Calu3 (cell line): ENCODE measurements around the gene CD200. TPM values are rescaled to one million over a fixed set of nuclear protein-coding genes. Genes with fewer than 3 reads are reported as not detected.
"Not testable (repeated sequence)": the region's sequence is repeated elsewhere in the genome, so short reads cannot be mapped to it uniquely, and the experiment has no call there.

Experiments
- BruUV-seq: library from RNA; stranded (reverse); fragments of 400-500 nt; replicated peaks from 2 replicates; lab custom pipeline; 2021; lab: Mats Ljungman, UMichigan
- CTCF ChIA-PET: fragments of 300-600 bp; sonication (Branson Sonifier 250); formaldehyde crosslinking; loops from one replicate; lab custom pipeline; 2022; ENCODE audit warnings: antibody characterized with exemption; lab: Charles Lee
- DNase-seq: peaks from one replicate; pipeline ENCODE4 v3.0.0; 2022
- H3K27ac Mint-ChIP-seq: one replicate; pipeline ENCODE4 v1.8.0; 2022; ENCODE audit warnings: mixed read lengths; ENCODE audit not compliant: unreplicated experiment
- H3K27me3 Mint-ChIP-seq: one replicate; pipeline ENCODE4 v1.8.0; 2022; ENCODE audit warnings: mixed read lengths; ENCODE audit not compliant: unreplicated experiment
- H3K36me3 Mint-ChIP-seq: one replicate; pipeline ENCODE4 v1.8.0; 2022; ENCODE audit warnings: mild to moderate bottlenecking, moderate library complexity, mixed read lengths; ENCODE audit not compliant: insufficient read depth, unreplicated experiment
- H3K4me1 Mint-ChIP-seq: one replicate; pipeline ENCODE4 v1.8.0; 2022; ENCODE audit warnings: mild to moderate bottlenecking, low read depth, mixed read lengths; ENCODE audit not compliant: unreplicated experiment
- H3K4me3 Mint-ChIP-seq: one replicate; pipeline ENCODE4 v1.8.0; 2022; ENCODE audit warnings: mild to moderate bottlenecking, low read depth, moderate library complexity, mixed read lengths; ENCODE audit not compliant: unreplicated experiment
- H3K9me3 Mint-ChIP-seq: one replicate; pipeline ENCODE4 v1.8.0; 2022; ENCODE audit warnings: low read depth, mixed read lengths; ENCODE audit not compliant: unreplicated experiment
- intact Hi-C: fragments of 100-400 bp; cut with micrococcal nuclease; formaldehyde crosslinking; loops from one replicate; pipeline ENCODE4 v1.10.0; 2022; ENCODE audit not compliant: unreplicated experiment
- total RNA-seq: library from RNA; stranded (reverse); gene quantifications from 2 replicates; pipeline ENCODE4 v1.2.3, GENCODE V29; 2022
- TF ChIP-seq, protein P1 (sequence below): fragments of 200-600 bp; IDR thresholded peaks from one replicate; pipeline ENCODE4 v1.8.0; 2022; ENCODE audit warnings: antibody characterized with exemption; ENCODE audit not compliant: unreplicated experiment

CD200 gene
- total RNA-seq, 1 experiment from 2014 or later, result not detected

DNA sequence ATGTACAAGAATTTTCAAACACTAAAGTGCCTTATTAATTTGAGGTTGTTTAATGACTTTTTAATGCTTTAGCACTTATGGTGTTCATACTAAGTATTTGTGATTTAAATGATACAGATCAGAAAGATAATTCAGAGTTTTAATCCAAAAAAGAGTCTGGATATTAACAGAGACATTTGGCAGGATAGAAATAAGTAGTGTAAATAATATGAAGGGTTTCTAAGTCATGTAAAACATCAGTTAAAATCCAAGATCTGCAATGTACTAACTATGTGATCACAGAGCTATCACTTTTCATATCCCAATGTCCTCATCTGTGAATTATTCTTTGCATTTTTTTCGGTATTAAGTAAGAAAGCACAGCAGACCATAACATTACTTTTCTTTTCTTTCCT is 62.9 kb downstream of the CD200 start:
- Mint-ChIP-seq H3K4me3 (no peak overlapping the region), H3K4me1 (peaks cover 34% of the 10 kb centered on the region), H3K27ac (no peak overlapping the region), H3K27me3 (no peaks in the 10 kb centered on the region), H3K36me3 (no peaks in the 10 kb centered on the region), H3K9me3 (no peaks in the 10 kb centered on the region)
- intact Hi-C loops, result no loop called here
- CTCF ChIA-PET, result no interaction called here
- TF ChIP-seq, protein P1, sequence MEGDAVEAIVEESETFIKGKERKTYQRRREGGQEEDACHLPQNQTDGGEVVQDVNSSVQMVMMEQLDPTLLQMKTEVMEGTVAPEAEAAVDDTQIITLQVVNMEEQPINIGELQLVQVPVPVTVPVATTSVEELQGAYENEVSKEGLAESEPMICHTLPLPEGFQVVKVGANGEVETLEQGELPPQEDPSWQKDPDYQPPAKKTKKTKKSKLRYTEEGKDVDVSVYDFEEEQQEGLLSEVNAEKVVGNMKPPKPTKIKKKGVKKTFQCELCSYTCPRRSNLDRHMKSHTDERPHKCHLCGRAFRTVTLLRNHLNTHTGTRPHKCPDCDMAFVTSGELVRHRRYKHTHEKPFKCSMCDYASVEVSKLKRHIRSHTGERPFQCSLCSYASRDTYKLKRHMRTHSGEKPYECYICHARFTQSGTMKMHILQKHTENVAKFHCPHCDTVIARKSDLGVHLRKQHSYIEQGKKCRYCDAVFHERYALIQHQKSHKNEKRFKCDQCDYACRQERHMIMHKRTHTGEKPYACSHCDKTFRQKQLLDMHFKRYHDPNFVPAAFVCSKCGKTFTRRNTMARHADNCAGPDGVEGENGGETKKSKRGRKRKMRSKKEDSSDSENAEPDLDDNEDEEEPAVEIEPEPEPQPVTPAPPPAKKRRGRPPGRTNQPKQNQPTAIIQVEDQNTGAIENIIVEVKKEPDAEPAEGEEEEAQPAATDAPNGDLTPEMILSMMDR, result no peak
- no TSS peak for BruUV-seq
- DNase-seq, result no peak

- TF ChIP-seq, protein P1, result no peak
- Mint-ChIP-seq H3K4me1 (peaks cover 20% of the 10 kb centered on the region), H3K9me3 (no peaks in the 10 kb centered on the region), H3K36me3 (no peaks in the 10 kb centered on the region), H3K27ac (no peak overlapping the region), H3K27me3 (no peaks in the 10 kb centered on the region), H3K4me3 (no peak overlapping the region)
- CTCF ChIA-PET, result no interaction called here
- DNase-seq, result no peak
- intact Hi-C loops, result no loop called here
- BruUV-seq, result no TSS peak
Observed at GRCh38 chr3:112397556-112397955, 64.6 kb downstream of the CD200 start.

- Mint-ChIP-seq H3K36me3 (no peaks in the 10 kb centered on the region), H3K27me3 (no peaks in the 10 kb centered on the region), H3K4me1 (peaks cover 16% of the 10 kb centered on the region), H3K9me3 (no peaks in the 10 kb centered on the region), H3K27ac (no peak overlapping the region), H3K4me3 (no peak overlapping the region)
- BruUV-seq, result no TSS peak
- CTCF ChIA-PET, result no interaction called here
- no peak for DNase-seq
- TF ChIP-seq, protein P1, result no peak
- intact Hi-C loops, result no loop called here
Observed at GRCh38 chr3:112399064-112399463, 66.1 kb downstream of the CD200 start.

DNA sequence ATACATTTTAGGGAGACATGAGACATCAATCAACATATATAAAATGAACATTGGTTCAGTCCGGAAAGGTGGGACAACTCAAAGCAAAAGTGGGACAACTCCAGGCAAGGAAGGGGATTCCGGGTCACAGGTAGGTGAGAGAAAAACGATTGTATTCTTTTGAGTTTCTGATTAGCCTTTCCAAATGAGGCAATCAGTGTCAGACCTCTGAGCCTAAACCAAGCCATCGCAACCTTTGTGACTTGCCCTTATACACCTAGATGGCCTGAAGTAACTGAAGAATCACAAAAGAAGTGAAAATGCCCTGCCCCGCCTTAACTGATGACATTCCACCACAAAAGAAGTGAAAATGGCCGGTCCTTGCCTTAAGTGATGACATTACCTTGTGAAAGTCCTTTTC is 66.6 kb downstream of the CD200 start:
- H3K27me3 Mint-ChIP-seq, H3K27ac Mint-ChIP-seq, H3K4me3 Mint-ChIP-seq, H3K36me3 Mint-ChIP-seq, BruUV-seq, CTCF ChIA-PET, intact Hi-C loops, H3K9me3 Mint-ChIP-seq, DNase-seq: not testable (repeated sequence)
- peaks cover 11% of the 10 kb centered on the region for H3K4me1 Mint-ChIP-seq

- BruUV-seq, H3K27ac Mint-ChIP-seq, H3K9me3 Mint-ChIP-seq, CTCF ChIA-PET, intact Hi-C loops, H3K36me3 Mint-ChIP-seq, DNase-seq, H3K4me3 Mint-ChIP-seq, H3K27me3 Mint-ChIP-seq: not testable (repeated sequence)
- peaks cover 10% of the 10 kb centered on the region for H3K4me1 Mint-ChIP-seq
Observed at GRCh38 chr3:112400317-112400716, 67.4 kb downstream of the CD200 start.
